GM04503 (cell line): Measurements from ENCODE around the gene DOCK3.
"Not testable (repeated sequence)": the region's sequence is repeated elsewhere in the genome, so short reads cannot be mapped to it uniquely, and the experiment has no call there.

Experiments
- DNase-seq: peaks from one replicate; pipeline ENCODE4 v3.0.0-alpha.2; 2012; ENCODE audit warnings: low read depth

DOCK3 gene

DNA sequence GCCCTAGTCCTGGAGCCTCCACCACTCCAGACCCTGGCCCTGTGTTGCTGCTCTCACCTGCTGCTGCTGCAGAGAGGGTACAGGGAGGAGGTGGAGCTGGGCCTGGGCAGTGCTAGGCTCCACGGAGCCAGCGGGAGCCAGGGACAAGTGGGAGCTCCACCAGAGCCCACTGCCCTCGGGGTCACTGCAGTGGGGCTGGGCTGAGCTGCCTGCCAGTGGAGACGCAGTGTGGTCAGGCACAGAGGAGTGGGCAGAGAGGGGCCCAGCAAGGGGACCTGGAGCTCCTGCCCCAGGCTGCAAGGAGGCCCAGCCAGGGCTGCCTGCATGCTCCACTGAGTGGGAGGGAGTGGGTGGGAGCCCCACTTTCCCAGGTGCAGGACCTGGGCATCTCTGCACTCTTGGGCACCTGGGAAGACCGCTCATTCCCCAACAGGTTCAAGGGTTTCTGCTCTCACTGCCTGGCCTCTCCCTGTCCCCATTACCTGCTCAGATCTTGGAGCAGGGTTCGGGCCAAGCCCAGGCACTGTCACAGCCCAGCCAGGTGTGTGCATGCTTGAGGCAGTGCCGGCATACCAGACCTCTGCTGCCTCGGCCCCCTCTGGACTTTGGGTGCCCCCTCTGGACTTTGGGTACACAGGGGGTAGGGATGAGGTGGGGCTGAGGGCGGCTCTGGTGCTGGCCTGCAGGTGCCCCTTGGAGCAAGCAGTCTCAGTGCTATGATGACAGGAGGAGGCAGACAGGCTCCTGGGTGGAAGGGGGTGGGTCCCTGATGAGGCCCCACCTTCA, 308.0 kb downstream of the DOCK3 start:
- no peak for DNase-seq

- DNase-seq = no peak
Measured at GRCh38 chr3:50983887-50984286, 309.2 kb downstream of the DOCK3 start.

DNA sequence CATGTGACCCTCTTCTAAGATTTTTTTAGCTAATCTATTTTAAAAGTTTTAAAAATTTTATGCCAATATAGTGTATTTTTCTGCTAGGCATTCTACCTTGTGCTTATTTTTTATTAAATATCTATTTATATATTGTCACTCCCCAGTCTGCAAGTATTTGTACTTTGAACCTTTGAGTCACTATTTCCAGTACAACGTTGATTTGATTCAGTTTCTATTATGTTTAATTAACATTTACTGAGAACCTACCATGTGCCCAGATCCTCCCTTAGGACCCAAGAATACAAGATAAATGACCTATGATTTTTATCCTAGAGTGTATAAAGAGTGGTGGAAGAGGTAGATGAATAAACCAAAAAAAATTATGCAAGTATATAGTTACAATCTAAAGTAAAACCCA, 311.2 kb downstream of the DOCK3 start:
- DNase-seq = no peak

DNA sequence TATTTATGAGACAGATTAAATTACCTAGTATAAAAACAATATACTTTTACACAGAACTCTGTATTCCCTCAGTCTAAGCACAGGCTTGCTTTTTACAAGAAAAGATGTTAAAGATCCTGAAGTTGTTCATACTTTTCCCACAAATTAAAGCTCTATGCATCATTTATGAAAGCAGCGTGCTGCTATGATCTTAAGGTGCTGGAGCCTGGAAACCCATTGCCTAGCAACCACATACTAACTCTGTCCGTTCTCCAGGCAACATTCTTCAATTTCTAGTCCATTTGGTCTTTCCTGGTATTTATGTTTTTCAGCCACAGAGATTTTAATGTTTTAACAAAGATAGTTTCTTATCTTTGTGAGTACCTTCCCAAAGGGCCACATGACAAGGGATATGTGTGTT, 312.0 kb downstream of the DOCK3 start:
- DNase-seq = no peak

- no peak for DNase-seq
Measured at GRCh38 chr3:50994537-50994936, 319.8 kb downstream of the DOCK3 start.

GRCh38 chr3:50995085-50995824, 320.5 kb downstream of the DOCK3 start:
- DNase-seq = no peak

DNA sequence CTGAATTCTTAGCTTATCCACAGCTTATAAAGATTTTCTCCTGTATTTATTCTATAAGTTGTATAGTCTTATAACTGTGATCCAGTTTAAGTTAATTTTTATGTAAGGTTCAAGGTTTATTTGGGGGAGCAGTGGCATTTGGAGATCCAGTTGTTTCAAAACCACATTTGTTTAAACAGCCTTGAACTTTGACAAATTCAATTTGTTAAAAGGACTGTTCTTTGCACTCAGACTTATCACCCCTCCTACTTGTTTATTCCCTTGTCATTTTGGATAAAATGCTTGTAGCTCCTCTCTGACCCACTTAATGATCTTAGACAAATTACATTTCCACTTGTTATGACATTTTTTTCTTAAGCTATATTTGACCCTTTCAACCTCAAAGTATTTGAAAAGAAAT, 327.8 kb downstream of the DOCK3 start:
- DNase-seq = no peak

DNA sequence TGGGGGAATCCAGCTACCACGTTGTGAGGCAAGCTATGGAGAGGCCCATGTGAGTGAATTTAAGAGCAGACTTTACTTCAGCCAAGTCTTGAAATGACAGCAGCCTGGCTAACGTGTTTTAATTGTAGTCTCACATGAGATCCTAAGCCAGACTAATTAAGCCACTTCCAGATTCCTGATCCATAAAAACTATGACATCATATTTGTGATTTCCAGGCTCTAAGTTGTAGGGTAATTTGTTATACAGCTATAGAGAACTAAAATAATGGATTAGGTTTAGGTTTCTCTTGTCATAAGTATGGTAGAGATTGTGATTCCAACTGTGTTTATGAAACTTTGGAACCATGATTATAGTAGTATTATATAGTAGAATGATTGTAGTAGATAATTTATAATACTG, 329.5 kb downstream of the DOCK3 start:
- DNase-seq = no peak

DNA sequence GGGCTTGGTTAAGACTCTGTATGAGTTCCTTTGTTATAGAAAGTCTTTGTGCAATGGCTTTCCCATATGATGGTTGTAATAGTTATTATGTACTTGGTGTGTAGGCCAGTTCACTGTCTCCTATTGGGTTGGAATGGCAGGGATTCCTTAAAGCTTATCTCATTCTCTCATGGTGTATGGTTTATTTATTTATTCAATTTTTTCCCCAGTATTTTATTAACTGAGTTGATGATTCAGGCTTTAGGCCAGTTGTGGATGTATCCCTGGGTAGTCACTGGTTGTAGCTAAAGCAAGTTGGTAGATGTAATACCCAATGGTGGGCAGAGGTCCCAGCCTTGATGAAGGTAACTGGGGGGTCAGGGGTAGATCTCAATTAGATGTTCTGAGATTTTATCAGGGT, 349.4 kb downstream of the DOCK3 start:
- no peak for DNase-seq

DNA sequence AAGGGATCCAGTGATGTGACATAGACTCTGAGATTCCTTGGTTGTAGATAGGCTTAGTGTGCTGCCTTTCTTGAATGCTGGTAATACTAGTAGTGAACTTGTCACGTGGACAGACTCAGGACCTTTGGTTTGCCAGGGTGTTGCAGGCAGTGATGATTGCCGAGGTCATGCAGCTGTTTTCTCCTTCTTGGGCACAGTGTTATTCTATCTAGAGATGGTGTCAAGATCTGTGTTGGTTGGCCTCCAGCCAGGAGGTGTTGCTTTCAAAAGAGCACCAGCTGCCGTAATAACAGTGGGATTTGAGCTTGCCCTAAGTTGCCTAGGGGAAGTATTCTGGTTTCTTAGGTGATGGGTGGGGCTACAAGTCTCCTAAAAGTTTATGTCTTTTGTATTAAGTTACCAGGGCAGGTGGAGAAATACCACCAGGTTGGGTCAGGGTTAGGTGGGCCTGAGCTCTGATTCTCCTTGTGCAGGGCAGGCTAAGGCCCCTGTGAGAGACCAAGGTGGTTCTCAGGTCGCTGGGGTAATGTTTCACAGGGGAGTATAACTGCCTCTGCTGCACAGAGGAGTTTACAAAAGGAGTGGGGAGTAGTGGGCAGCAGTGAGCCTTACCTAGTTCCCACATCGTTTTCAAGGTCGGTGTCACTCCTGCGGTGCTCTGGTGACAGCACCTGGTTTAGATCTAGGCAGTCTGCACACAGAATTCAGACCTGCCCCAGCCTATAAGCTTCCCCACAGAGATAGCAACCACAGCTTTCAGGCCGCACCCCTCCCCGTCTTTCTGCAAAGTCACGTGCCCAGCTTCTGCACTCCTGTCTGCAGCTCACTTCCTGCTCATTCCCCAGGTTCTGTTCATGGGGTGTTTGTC, 350.3 kb downstream of the DOCK3 start:
- DNase-seq = no peak

GRCh38 chr3:51031666-51032065, 356.9 kb downstream of the DOCK3 start:
- no peak for DNase-seq

DNA sequence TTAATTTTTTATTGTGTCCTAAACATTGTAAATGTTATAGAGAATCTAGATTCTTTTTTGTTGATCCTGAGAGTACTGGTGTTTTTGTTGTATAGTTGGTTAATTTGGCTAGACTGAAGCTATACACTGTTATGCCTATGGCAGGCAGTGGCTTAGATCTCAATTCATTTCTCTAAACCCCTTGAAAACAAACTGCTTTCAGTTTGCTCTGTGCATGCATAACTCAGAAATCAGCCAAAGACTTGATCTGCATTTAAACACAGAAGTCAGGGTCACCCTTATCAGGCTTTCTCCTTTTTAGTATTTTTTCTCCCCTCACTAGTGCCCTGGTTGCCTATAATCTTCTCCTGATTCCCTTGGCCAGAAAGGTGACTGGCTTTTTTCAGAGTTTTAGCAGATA, 360.9 kb downstream of the DOCK3 start:
- DNase-seq = no peak

DNA sequence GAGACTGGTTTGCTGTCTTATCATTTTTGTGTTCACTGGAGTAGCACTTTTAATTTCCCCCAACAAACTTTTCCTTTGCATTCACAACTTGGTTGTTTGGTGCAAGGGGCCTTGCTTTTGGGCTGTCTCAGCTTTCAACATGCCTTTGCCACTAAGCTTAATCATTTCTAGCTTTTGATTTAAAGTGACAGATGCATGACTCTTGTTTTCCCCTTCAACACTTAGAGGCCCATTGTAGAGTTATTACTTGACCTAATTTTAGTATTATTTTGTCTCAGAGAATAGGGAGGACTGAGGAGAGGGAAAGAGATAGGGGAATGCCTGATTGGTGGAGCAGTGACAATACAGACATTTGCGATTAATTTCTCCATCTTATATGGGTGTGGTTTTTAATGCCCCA, 370.3 kb downstream of the DOCK3 start:
- no peak for DNase-seq

DNA sequence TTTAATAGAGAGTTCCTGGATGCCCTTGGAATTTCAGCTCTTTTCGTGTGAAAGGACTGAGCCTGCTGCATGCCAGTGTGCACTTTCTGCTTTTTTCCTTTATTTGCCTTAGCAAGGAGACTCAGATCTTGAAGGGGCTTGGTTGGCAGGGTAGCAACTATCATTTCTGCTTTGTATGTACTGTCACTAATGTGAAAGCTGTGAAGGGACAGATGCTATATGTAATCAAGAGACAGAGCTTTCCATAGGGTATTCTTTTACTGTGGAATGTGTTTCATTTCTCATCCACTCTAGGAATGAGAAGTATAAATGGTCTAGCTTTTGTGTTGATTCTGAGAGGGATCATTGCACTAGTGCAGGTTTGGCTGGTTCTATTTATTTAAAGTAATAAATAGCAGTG, 377.8 kb downstream of the DOCK3 start:
- DNase-seq = no peak

GRCh38 chr3:51057121-51057520, 382.4 kb downstream of the DOCK3 start:
- DNase-seq = no peak

- no peak for DNase-seq
Measured at GRCh38 chr3:51063053-51063452, 388.3 kb downstream of the DOCK3 start.

DNA sequence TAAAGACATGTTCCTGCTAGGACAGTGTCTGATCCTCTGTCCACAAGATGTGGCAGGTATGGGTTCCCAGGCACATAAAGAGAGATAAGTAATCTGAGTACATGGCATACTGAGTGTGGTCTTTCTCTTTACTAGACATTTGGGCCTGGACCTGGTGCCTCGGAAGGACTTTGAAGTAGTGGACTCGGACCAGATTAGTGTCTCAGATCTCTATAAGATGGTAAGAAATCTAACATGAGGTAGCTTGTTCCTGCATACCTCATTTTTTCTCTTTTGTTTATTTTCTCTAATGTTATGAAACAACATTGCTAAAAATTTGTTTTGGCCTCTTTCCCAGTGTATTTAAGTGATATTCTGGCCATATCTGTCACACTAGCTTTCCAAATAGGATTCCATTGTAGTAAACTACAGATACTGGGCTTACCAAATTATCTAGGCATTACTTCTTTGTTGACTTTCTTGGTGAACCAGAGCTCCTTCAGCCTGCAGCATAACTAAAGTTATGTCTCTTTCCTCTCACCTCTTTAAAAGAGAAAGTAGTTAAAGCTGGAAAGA, 400.6 kb downstream of the DOCK3 start:
- DNase-seq = no peak

DNA sequence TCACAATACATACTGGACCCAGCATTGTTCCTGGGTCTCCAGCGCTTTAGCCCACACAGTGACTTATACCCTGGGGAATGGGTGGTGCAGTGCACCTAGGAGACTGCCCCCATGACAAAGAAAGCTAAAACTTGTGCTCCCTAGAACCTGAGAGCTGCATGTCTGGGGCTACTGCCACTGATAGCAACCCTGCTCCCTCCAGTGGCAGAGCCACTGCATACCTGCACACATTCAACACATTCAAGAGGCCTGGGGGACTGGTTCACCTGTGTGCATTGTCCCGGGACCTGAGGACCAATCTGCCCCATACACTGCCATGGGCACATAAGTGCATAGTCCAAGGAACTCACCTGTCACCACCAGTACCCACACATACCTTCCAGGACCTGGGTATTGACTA, 407.6 kb downstream of the DOCK3 start:
- DNase-seq = no peak

DNA sequence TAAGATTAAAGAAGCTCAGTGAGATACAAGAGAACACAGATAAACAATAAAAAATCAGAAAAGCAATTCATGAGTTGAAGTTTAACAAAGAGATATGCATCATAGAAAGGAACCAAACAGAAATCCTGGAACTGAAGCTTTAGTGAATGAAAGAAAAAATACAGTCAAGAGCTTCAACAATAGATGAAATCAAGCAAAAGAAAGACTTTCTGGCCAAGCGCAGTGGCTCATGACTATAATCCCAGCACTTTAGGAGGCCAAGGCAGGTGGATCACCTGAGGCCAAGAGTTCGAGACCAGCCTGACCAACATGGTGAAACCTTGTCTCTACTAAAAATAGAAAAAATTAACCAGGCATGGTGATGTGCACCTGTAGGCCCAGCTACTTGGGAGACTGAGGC, 408.8 kb downstream of the DOCK3 start:
- DNase-seq = no peak

DNA sequence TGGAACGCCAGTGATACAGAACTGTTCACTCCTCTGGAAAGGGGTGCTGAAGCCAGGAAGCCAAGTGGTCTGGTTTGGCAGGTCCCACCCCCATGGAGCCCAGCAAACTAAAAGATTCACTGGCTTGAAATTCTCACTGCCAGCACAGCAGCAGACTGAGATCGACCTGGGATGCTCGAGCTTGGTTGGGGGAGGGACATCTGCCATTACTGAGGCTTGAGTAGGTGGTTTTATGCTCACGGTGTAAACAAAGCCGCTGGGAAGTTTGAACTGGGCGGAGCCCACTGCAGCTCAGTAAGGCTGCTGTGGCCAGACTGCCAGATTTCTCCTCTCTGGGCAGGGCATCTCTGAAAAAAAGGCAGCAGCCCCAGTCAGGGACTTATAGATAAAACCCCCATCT, 417.4 kb downstream of the DOCK3 start:
- not testable (repeated sequence) for DNase-seq

GRCh38 chr3:51094838-51095237, 420.1 kb downstream of the DOCK3 start:
- not testable (repeated sequence) for DNase-seq

GRCh38 chr3:51099794-51100535, 425.2 kb downstream of the DOCK3 start:
- DNase-seq = peak; percentile 12
